ENCODE results near the gene GHR. TPM values are rescaled to one million over a fixed set of nuclear protein-coding genes. Genes with fewer than 3 reads are reported as not detected.

GHR gene
- total and polyA plus RNA-seq, 10 of the 15 experiments (the other 5 are each of a cell fraction or from before 2014, with no cell fraction given): 0.23 to 10.2 (median 0.48) TPM

GRCh38 chr5:42672925-42673324 lies 249.7 kb downstream of the GHR start:
- Histone ChIP-seq H3K79me2 (ENCODE audit: control insufficient read depth, insufficient read depth, low read length) (no peaks in the 10 kb centered on the region), H3K4me2 (ENCODE audit: control insufficient read depth, insufficient read depth) (no peak overlapping the region), H3K4me3 (no peak overlapping the region), H3K4me1 (ENCODE audit: control insufficient read depth, insufficient read depth, low read length) (no peaks in the 10 kb centered on the region), H3K9ac (ENCODE audit: control insufficient read depth, insufficient read depth, low read length) (no peak overlapping the region), H3K9me3 (replicated peaks; ENCODE audit: control insufficient read depth, insufficient read depth, low read length) (no peaks in the 10 kb centered on the region), H2AFZ (ENCODE audit: control insufficient read depth, low read depth, low read length) (no peak overlapping the region), H3K27ac (ENCODE audit: control insufficient read depth, insufficient read depth) (no peak overlapping the region), H3K27me3 (replicated peaks in 1 of 2; ENCODE audit: control insufficient read depth in 2 of 2, insufficient read depth in 2 of 2, low read length in 1 of 2) (no peaks in the 10 kb centered on the region), H3K36me3 (ENCODE audit: control insufficient read depth in 2 of 2, insufficient read depth in 2 of 2, low read length in 1 of 2) (no peaks in the 10 kb centered on the region), H4K20me1 (ENCODE audit: control insufficient read depth, insufficient read depth) (no peaks in the 10 kb centered on the region)
- ChIA-PET POLR2A (no interaction called here), SMC1A (ENCODE audit: uncharacterized antibody, unreplicated experiment) (interaction anchor here (0.9 kb wide), 1 partner anchor 15 kb away, joined by 4 read pairs; no protein-coding TSS in a partner anchor), RAD21 (ENCODE audit: unreplicated experiment) (no interaction called here), CTCF (no interaction called here)
- TF ChIP-seq JUNB (IDR thresholded peaks at IDR 0.05) (no peak), RUNX3 (IDR thresholded peaks at IDR 0.05; ENCODE audit: low read length) (no peak), CHD4 (IDR thresholded peaks at IDR 0.05) (no peak), MXI1 (IDR thresholded peaks at IDR 0.05; ENCODE audit: low read depth, low read length) (no peak)
- DNase-seq (ENCODE audit: low read depth, low spot score): no peak
- in situ Hi-C loops (cut with MboI): no loop called here
- BruUV-seq (replicated peaks): no TSS peak
- no peak for FAIRE-seq
- intact Hi-C loops (cut with micrococcal nuclease; ENCODE audit: unreplicated experiment): no loop called here
- ATAC-seq: no peak
- WGBS (ENCODE audit: insufficient coverage, insufficient replicate concordance, low lambda C conversion rate, missing lambda C conversion rate): 19% methylated on average over 4 of the region's 4 CpGs

GRCh38 chr5:42675602-42676001 lies 252.4 kb downstream of the GHR start:
- Histone ChIP-seq H3K27me3 (replicated peaks in 1 of 2; ENCODE audit: control insufficient read depth in 2 of 2, insufficient read depth in 2 of 2, low read length in 1 of 2) (no peaks in the 10 kb centered on the region), H3K9me3 (replicated peaks; ENCODE audit: control insufficient read depth, insufficient read depth, low read length) (no peaks in the 10 kb centered on the region), H3K4me2 (ENCODE audit: control insufficient read depth, insufficient read depth) (no peak overlapping the region), H2AFZ (ENCODE audit: control insufficient read depth, low read depth, low read length) (no peak overlapping the region), H3K27ac (ENCODE audit: control insufficient read depth, insufficient read depth) (no peak overlapping the region), H3K79me2 (ENCODE audit: control insufficient read depth, insufficient read depth, low read length) (no peaks in the 10 kb centered on the region), H3K36me3 (ENCODE audit: control insufficient read depth in 2 of 2, insufficient read depth in 2 of 2, low read length in 1 of 2) (no peaks in the 10 kb centered on the region), H3K4me1 (ENCODE audit: control insufficient read depth, insufficient read depth, low read length) (no peaks in the 10 kb centered on the region), H4K20me1 (ENCODE audit: control insufficient read depth, insufficient read depth) (no peaks in the 10 kb centered on the region), H3K4me3 (no peak overlapping the region), H3K9ac (ENCODE audit: control insufficient read depth, insufficient read depth, low read length) (no peak overlapping the region)
- BruUV-seq (replicated peaks): no TSS peak
- in situ Hi-C loops (cut with MboI): no loop called here
- ChIA-PET CTCF (interaction anchor here (1.1 to 1.5 kb wide), 3 partner anchors 9 to 69 kb away, joined by 3 to 6 read pairs (median 4); no protein-coding TSS in a partner anchor), POLR2A (interaction anchor here (1.0 kb wide), 1 partner anchor 398 kb away, joined by 3 read pairs; no protein-coding TSS in a partner anchor), RAD21 (ENCODE audit: unreplicated experiment) (interaction anchor here (0.6 to 2.5 kb wide), 4 partner anchors 9 to 463 kb away, joined by 3 to 9 read pairs (median 4); no protein-coding TSS in a partner anchor), SMC1A (ENCODE audit: uncharacterized antibody, unreplicated experiment) (interaction anchor here (0.8 to 2.5 kb wide), 2 partner anchors 9 to 19 kb away, joined by 5 to 8 read pairs; no protein-coding TSS in a partner anchor)
- ATAC-seq (no peak), DNase-seq (ENCODE audit: low read depth, low spot score) (no peak), FAIRE-seq (no peak)
- TF ChIP-seq SMC3 (IDR thresholded peaks at IDR 0.05; ENCODE audit: borderline replicate concordance, low read length): no peak
- intact Hi-C loops (cut with micrococcal nuclease; ENCODE audit: unreplicated experiment): no loop called here

Measured in GM12878 (cell line).